IMR-90 (cell line): Measurements from ENCODE around the gene BCL2L11.

Experiments
- RFX5 ChIP-seq: IDR thresholded peaks from 2 replicates; pipeline ENCODE4 v1.8.0; 2012; ENCODE audit warnings: low read depth, mild to moderate bottlenecking, low read length, moderate library complexity
- TF ChIP-seq, protein P1 (sequence below): conservative IDR thresholded peaks from 2 replicates; pipeline ENCODE4 v1.5.1; 2012; ENCODE audit warnings: mild to moderate bottlenecking, low read depth, low read length, improper control_type of control experiment

DNA sequence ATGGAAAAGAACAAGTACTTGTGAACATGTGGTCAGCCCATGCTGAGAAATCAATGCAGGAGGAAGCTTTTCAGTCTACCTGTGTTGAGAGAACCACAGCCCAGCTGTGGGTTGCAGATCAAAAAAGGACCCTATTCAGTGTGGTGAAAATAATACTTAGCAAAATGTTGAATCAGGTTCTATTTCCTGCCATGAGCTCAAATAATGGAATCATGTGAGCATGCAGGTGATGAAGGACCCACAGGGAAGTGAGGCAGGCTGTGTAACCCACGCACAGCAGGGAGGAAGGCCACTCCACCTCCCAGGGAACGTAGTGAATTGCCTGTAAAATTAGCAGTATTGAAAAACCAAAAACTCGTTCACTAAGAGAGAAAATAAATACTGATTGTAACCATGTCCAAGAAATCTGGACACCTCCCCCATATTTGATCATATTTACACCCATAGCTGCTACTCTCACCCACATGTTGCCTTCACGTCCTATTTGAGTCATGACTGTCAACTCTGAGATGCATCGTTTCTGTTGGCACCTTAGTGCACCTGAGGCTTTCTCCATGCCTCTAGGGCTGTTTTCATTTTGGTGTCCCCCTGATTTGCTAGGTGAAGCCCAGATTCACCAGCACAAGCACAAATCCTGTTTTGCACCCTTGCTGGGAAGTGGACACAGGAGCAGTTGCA lies 20.5 kb upstream of the BCL2L11 start:
- TF ChIP-seq RFX5, result no peak
- TF ChIP-seq, protein P1, sequence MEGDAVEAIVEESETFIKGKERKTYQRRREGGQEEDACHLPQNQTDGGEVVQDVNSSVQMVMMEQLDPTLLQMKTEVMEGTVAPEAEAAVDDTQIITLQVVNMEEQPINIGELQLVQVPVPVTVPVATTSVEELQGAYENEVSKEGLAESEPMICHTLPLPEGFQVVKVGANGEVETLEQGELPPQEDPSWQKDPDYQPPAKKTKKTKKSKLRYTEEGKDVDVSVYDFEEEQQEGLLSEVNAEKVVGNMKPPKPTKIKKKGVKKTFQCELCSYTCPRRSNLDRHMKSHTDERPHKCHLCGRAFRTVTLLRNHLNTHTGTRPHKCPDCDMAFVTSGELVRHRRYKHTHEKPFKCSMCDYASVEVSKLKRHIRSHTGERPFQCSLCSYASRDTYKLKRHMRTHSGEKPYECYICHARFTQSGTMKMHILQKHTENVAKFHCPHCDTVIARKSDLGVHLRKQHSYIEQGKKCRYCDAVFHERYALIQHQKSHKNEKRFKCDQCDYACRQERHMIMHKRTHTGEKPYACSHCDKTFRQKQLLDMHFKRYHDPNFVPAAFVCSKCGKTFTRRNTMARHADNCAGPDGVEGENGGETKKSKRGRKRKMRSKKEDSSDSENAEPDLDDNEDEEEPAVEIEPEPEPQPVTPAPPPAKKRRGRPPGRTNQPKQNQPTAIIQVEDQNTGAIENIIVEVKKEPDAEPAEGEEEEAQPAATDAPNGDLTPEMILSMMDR, result no peak
